Upper lobe of left lung (tissue), 6 donors: ENCODE measurements around the gene ATP11A. TPM values are rescaled to one million over a fixed set of nuclear protein-coding genes. Genes with fewer than 3 reads are reported as not detected.
A peak's percentile ranks its signal among the peaks of the same experiment; 100 is the strongest.

Experiments used
- ATAC-seq, 2 donors: fragments of 200-7000 bp; cut with Tn5 transposase; one replicate each; pipeline ENCODE4 v1.9.1; 2022; ENCODE audit warnings: mild to moderate bottlenecking in 2 of 2, moderate library complexity in 2 of 2; ENCODE audit not compliant: low FRiP score in 2 of 2
- DNase-seq, 2 donors: peaks; one replicate each; pipeline ENCODE4 v3.0.0-alpha.2; 2019 to 2020
- H3K27ac ChIP-seq, 4 donors: fragments of 200-600 bp; sonication (generic); one replicate each; pipeline ENCODE4 v1.5.1; 2016 to 2019
- H3K27me3 ChIP-seq, 4 donors: fragments of 200-600 bp; sonication (generic); one replicate each; pipeline ENCODE4 v1.5.1; 2017 to 2019
- H3K36me3 ChIP-seq, 4 donors: fragments of 200-600 bp; sonication (generic); one replicate each; pipeline ENCODE4 v1.5.1; 2016 to 2019
- H3K4me1 ChIP-seq, 4 donors: fragments of 200-600 bp; sonication (generic); one replicate each; pipeline ENCODE4 v1.5.1; 2018 to 2019
- H3K4me3 ChIP-seq, 4 donors: fragments of 200-600 bp; sonication (generic); one replicate each; pipeline ENCODE4 v1.5.1; 2017 to 2019; ENCODE audit warnings: mild to moderate bottlenecking in 2 of 4, moderate library complexity in 1 of 4
- H3K9me3 ChIP-seq, 4 donors: fragments of 200-600 bp; sonication (generic); one replicate each; pipeline ENCODE4 v1.5.1; 2018 to 2019
- EP300 ChIP-seq, 4 donors: sonication (generic); formaldehyde crosslinking; IDR thresholded peaks; one replicate each; pipeline ENCODE4 v1.5.1; 2017; ENCODE audit warnings: antibody characterized with exemption in 4 of 4, control low read depth in 2 of 4
- POLR2A ChIP-seq, 4 donors: fragments of 450-650 bp; IDR thresholded peaks; one replicate each; pipeline ENCODE4 v1.5.1; 2016 to 2017; ENCODE audit warnings: antibody characterized with exemption in 4 of 4, mild to moderate bottlenecking in 2 of 4
- POLR2AphosphoS5 ChIP-seq, 2 donors: sonication (generic); formaldehyde crosslinking; IDR thresholded peaks; one replicate each; pipeline ENCODE4 v1.5.1; 2017; ENCODE audit warnings: antibody characterized with exemption in 2 of 2
- WGBS, 2 donors: methylation state at CpG; one replicate each; pipeline ENCODE4 v1.1.5; 2017 to 2018; 5-methylcytosine and 5-hydroxymethylcytosine counted together
- total RNA-seq, 6 donors: library from RNA; depleted of rRNA in 4 of 6; stranded (reverse); fragments of >200 nt in 4 of 6; gene quantifications; one replicate each; pipeline versions ENCODE4 v1.1.0 to v1.2.1, GENCODE V29; 2016 to 2021
- TF ChIP-seq, protein P1 (sequence below), 6 experiments: fragments of 450-650 bp in 4 of 6; fragments of 200-600 bp in 2 of 6; sonication (generic) in 2 of 6; IDR thresholded peaks; one replicate each; pipeline ENCODE4 v1.5.1; 2016 to 2019; ENCODE audit warnings: antibody characterized with exemption in 6 of 6
- donor health status: DM: no; HTN: no; CAD: no; lungs with moderate emphysema.
- donor health status: DM: no; HTN: yes; CAD: no; lungs with severe emphysema.

Gene ATP11A
- total RNA-seq, 6 donors from 2014 or later = 159 to 285 (median 260) TPM

DNA sequence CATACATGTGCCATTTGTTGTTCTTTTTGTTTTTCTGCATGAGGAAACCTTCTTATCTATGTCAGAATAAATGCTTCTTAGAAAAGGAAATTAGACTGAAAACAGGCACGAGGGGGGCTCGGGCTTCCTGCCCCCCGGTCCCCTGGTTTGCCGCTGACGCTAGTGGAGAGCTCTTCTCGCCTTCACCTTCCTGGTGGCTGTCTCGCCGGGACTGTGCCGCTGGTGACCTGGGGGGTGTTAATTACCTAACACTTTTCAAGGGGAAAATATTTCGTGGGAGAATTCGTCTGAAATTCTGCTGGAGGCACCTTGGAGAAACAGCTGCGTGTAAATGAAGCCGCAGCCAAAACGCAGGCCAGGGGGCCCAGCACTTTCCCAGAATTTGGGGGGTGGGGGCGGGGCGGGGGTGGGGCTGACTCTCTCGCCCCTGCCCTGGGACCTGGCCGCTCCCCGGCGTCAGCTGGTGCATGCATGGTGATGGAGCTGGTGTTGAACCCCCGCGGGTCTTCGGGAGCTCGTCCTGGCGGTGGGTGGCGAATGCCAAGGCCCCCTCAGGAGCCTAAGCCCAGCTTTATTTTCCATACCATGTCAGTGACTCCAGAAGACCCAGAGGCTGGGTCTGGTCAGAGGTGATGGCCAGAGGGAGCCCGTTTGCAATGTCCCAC lies 220.9 kb downstream of the ATP11A start:
- H3K4me1 ChIP-seq = no peaks in the 10 kb centered on the region
- 70 to 76% methylated on average over 19 to 27 of the region's 27 CpGs for WGBS, 2 donors

DNA sequence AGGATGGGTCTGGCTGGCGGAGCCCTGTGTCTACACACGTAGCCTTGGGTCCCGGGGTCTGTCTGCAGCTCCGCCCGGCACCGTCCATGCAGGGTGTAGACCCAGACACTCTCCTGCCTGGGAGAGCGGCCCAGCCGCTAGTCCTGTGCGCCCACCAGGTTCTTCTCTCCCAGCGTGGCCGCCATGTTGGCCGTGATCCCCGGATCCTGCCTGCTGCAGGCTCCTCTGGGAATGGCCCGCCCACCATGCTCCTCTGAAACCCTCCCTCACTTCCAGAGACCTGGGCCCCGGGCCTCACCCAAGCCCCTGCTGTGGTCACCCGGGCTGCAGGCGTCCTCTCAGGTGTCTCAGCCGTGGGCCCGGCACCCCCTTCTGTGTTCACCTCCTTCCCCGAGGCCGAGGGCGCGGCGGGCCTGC lies 221.5 kb downstream of the ATP11A start:
- H3K27me3 ChIP-seq = no peaks in the 10 kb centered on the region
- H3K27ac ChIP-seq = no peak overlapping the region
- DNase-seq = peak in 1 of 2 donors; percentile 69
- ATAC-seq = peak; percentile 4 to 14
- no peaks in the 10 kb centered on the region for H3K4me1 ChIP-seq
- no peaks in the 10 kb centered on the region for H3K36me3 ChIP-seq
- no peak for TF ChIP-seq POLR2A (IDR thresholded peaks at IDR 0.05)
- no peak for TF ChIP-seq POLR2AphosphoS5 (IDR thresholded peaks at IDR 0.05)
- TF ChIP-seq, protein P1, sequence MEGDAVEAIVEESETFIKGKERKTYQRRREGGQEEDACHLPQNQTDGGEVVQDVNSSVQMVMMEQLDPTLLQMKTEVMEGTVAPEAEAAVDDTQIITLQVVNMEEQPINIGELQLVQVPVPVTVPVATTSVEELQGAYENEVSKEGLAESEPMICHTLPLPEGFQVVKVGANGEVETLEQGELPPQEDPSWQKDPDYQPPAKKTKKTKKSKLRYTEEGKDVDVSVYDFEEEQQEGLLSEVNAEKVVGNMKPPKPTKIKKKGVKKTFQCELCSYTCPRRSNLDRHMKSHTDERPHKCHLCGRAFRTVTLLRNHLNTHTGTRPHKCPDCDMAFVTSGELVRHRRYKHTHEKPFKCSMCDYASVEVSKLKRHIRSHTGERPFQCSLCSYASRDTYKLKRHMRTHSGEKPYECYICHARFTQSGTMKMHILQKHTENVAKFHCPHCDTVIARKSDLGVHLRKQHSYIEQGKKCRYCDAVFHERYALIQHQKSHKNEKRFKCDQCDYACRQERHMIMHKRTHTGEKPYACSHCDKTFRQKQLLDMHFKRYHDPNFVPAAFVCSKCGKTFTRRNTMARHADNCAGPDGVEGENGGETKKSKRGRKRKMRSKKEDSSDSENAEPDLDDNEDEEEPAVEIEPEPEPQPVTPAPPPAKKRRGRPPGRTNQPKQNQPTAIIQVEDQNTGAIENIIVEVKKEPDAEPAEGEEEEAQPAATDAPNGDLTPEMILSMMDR (IDR thresholded peaks at IDR 0.05) = no peak
- no peak for TF ChIP-seq EP300 (IDR thresholded peaks at IDR 0.05)
- no peak overlapping the region for H3K4me3 ChIP-seq
- H3K9me3 ChIP-seq = no peaks in the 10 kb centered on the region
- 96 to 98% methylated on average over 17 to 24 of the region's 24 CpGs for WGBS, 2 donors

More for the DNA sequence above, 220.9 kb downstream of the ATP11A start:
- H3K36me3 ChIP-seq = no peaks in the 10 kb centered on the region
- DNase-seq (peak in 1 of 2 donors; percentile 46), ATAC-seq (no peak)
- H3K9me3 ChIP-seq = no peaks in the 10 kb centered on the region
- H3K27ac ChIP-seq = no peak overlapping the region
- H3K4me3 ChIP-seq = no peak overlapping the region
- no peak for TF ChIP-seq EP300 (IDR thresholded peaks at IDR 0.05)
- no peak for TF ChIP-seq POLR2A (IDR thresholded peaks at IDR 0.05)
- no peak for TF ChIP-seq POLR2AphosphoS5 (IDR thresholded peaks at IDR 0.05)
- TF ChIP-seq, protein P1 (IDR thresholded peaks at IDR 0.05) = no peak
- H3K27me3 ChIP-seq = no peaks in the 10 kb centered on the region

DNA sequence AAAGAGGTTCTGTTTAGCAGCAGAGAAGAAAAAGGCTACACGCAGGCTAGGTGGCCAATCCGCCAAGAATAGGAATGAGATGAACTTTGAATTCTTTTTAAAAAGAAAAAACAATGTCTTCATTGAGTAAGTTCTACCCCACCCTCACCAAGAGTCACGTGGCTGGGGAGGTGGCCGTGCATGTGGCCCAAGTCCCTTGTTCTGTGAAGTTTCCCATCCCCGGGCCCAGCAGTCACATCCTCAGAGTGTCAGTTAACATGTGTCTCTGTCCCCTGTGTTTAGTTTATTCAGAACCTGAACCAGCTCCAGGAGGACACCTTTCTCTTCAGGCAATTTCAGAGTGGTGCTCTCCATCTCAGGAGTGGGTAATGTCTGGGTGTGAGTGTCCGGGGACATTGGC lies 222.0 kb downstream of the ATP11A start:
- 93 to 95% methylated on average over 6 of the region's 6 CpGs for WGBS, 2 donors

DNA sequence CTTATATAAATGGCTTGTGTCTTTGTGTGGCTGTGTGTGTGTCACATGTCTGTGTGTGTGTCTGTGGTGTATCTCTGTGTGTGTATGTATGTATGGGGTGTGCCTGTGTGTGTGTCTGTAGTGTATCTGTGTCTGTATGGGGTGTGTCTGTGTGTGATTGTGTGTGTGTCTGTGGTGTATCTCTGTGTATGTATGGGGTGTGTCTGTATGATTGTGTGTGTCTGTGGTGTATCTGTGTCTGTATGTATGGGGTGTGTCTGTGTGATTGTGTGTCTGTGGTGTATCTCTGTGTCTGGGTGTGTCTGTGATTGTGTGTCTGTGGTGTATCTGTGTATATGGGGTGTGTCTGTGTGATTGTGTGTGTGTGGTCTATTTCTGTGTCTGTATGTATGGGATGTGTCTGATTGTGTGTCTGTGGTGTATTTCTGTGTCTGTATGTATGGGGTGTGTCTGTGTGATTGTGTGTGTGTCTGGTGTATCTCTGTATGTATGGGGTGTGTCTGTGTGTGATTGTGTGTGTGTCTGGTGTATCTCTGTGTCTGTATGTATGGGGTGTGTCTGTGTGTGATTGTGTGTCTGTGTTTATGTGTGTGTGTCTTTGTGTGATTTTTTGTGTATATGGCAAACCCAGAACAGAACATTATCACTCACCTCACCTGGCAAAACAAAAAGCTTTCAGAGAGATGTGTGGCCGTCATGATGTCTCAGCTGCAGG lies 223.0 kb downstream of the ATP11A start:
- Histone ChIP-seq H3K4me3 (no peak overlapping the region), H3K27me3 (no peaks in the 10 kb centered on the region), H3K36me3 (no peaks in the 10 kb centered on the region), H3K9me3 (no peaks in the 10 kb centered on the region), H3K4me1 (no peaks in the 10 kb centered on the region), H3K27ac (no peak overlapping the region)
- TF ChIP-seq POLR2AphosphoS5 (IDR thresholded peaks at IDR 0.05) (no peak), EP300 (IDR thresholded peaks at IDR 0.05) (no peak), POLR2A (IDR thresholded peaks at IDR 0.05) (no peak)
- TF ChIP-seq, protein P1 (IDR thresholded peaks at IDR 0.05) = no peak
- DNase-seq (no peak), ATAC-seq (no peak)
- WGBS, 2 donors = 47 to 62% methylated on average over 1 of the region's 1 CpG

More for the DNA sequence above, 222.0 kb downstream of the ATP11A start:
- Histone ChIP-seq H3K27me3 (no peaks in the 10 kb centered on the region), H3K4me1 (no peaks in the 10 kb centered on the region), H3K9me3 (no peaks in the 10 kb centered on the region), H3K27ac (no peak overlapping the region), H3K4me3 (no peak overlapping the region), H3K36me3 (no peaks in the 10 kb centered on the region)
- no peak for TF ChIP-seq POLR2AphosphoS5 (IDR thresholded peaks at IDR 0.05)
- TF ChIP-seq EP300 (IDR thresholded peaks at IDR 0.05) = no peak
- no peak for TF ChIP-seq POLR2A (IDR thresholded peaks at IDR 0.05)
- TF ChIP-seq, protein P1 (IDR thresholded peaks at IDR 0.05) = no peak
- ATAC-seq (no peak), DNase-seq (no peak)
